Stimulated activated naive B cell treated with anti-CD40 and anti-IgM and Interleukin-4, amounts not matched to agents 10 μg/mL and 1 μg/mL and 100 μg/mL, for 72 hours (primary cell): ENCODE data around the gene KRTAP2-2.
A peak's percentile ranks its signal among the peaks of the same experiment; 100 is the strongest.
"Not testable (repeated sequence)": the region's sequence is repeated elsewhere in the genome, so short reads cannot be mapped to it uniquely, and the experiment has no call there.

Source experiments
- ATAC-seq, 2 donors: fragments of 150-1000 bp; cut with Tn5 transposase; replicated peaks; 2 replicates each; pipeline ENCODE4 v1.10.0; 2021; ENCODE audit warnings: moderate library complexity in 1 of 2
- DNase-seq: peaks from one replicate; pipeline ENCODE4 v3.0.0; 2021
- H3K27ac Mint-ChIP-seq: one replicate; pipeline ENCODE4 v1.8.0; 2022; ENCODE audit warnings: mild to moderate bottlenecking, mixed read lengths
- H3K27me3 Mint-ChIP-seq, 2 donors: one replicate each; pipeline ENCODE4 v1.8.0; 2022; ENCODE audit warnings: mixed read lengths in 2 of 2
- H3K36me3 Mint-ChIP-seq, 2 donors: one replicate each; pipeline ENCODE4 v1.8.0; 2022; ENCODE audit warnings: mixed read lengths in 2 of 2, mild to moderate bottlenecking in 1 of 2
- H3K4me1 Mint-ChIP-seq, 2 donors: one replicate each; pipeline ENCODE4 v1.8.0; 2022; ENCODE audit warnings: mixed read lengths in 2 of 2, mild to moderate bottlenecking in 1 of 2
- H3K4me3 Mint-ChIP-seq, 2 donors: one replicate each; pipeline ENCODE4 v1.8.0; 2022; ENCODE audit warnings: mild to moderate bottlenecking in 2 of 2, mixed read lengths in 2 of 2, moderate library complexity in 1 of 2
- H3K9me3 Mint-ChIP-seq, 2 donors: one replicate each; pipeline ENCODE4 v1.8.0; 2022; ENCODE audit warnings: mixed read lengths in 2 of 2, mild to moderate bottlenecking in 1 of 2

KRTAP2-2 gene

GRCh38 chr17:41055130-41055529, at the start of gene KRTAP2-2:
KRTAP2-2 (minus strand) TSS chr17:41055230; CDS start chr17:41055211, 19 bp downstream.
- H3K4me1 Mint-ChIP-seq: not testable (repeated sequence)

GRCh38 chr17:41104386-41105038, 49.5 kb upstream of the KRTAP2-2 start:
- not testable (repeated sequence) for DNase-seq, H3K4me3 Mint-ChIP-seq, H3K27me3 Mint-ChIP-seq, H3K36me3 Mint-ChIP-seq, H3K9me3 Mint-ChIP-seq, H3K27ac Mint-ChIP-seq, ATAC-seq
- peaks cover 38 to 39% of the 10 kb centered on the region in 2 donors for H3K4me1 Mint-ChIP-seq

More at GRCh38 chr17:41055130-41055529, at the start of gene KRTAP2-2:
- not testable (repeated sequence) for H3K36me3 Mint-ChIP-seq, H3K27ac Mint-ChIP-seq, DNase-seq, H3K9me3 Mint-ChIP-seq, ATAC-seq, H3K4me3 Mint-ChIP-seq
- peaks cover 17 to 25% of the 10 kb centered on the region in 2 donors for H3K27me3 Mint-ChIP-seq

DNA sequence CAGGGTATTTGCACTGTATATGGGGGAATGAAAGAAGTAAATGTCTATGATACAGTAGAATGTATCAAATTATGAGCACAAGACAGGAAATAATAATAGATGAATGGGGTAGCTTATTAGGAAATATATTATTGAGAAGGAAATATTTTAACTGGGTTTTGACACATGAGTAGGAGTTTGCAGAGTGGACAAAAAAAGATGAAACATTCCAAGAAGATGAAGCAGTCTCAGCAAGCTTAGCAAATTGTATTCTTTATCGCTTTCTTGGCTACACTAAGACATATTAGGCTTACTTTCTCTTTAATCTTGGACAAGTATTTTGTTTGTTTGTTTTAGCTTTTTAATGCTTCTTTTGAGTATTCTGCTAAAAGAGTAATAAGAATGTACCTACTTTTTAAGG, 48.9 kb upstream of the KRTAP2-2 start:
- Mint-ChIP-seq H3K4me1 (peaks cover 36% of the 10 kb centered on the region in 2 donors), H3K27ac (no peak overlapping the region), H3K27me3 (peaks cover 0 to 5% of the 10 kb centered on the region in 2 donors), H3K4me3 (no peak overlapping the region), H3K9me3 (no peaks in the 10 kb centered on the region), H3K36me3 (no peaks in the 10 kb centered on the region)
- no peak for DNase-seq
- no peak for ATAC-seq

DNA sequence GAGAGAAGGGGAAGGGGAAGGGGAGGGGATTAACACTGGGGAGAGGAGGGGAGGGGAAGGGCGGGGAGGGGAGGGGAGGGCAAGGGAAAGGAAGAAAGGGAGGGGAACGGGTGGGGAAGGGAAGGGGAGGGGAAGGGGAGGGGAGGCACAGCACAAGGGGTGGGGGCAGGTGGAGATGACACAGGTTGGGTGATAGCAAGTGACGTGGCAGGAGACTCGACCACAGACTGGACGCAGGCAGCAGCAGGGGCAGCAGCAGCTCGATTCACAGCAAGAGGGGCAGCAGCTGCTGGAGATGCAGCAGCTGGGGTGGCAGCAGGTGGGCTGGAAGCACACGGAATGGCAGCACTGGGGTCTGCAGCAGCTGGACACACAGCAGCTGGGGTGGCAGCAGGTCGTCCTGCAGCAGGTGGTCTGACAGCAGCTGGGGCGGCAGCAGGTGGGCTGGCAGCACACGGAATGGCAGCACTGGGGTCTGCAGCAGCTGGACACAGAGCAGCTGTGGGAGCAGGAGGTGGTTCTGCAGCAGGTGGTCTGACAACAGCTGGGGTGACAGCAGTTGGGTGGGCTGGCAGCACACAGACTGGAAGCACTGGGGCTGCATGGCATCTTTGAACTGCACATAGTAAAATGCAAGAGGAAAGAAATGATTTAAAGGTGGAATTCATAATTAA, 46.7 kb upstream of the KRTAP2-2 start, which contains the start of gene KRTAP4-16:
TSS of gene KRTAP4-16 (minus strand) at position 624 of the 674 bp plus-strand sequence. CDS start at position 624, 0 bp downstream.
- DNase-seq (no peak), ATAC-seq (no peak)
- Mint-ChIP-seq H3K27me3 (peaks cover 6 to 14% of the 10 kb centered on the region in 2 donors), H3K36me3 (no peaks in the 10 kb centered on the region), H3K9me3 (no peaks in the 10 kb centered on the region), H3K4me3 (no peak within 1 kb of the TSS), H3K27ac (peak within 1 kb of the TSS; percentile 37), H3K4me1 (peaks cover 21 to 25% of the 10 kb centered on the region in 2 donors)

DNA sequence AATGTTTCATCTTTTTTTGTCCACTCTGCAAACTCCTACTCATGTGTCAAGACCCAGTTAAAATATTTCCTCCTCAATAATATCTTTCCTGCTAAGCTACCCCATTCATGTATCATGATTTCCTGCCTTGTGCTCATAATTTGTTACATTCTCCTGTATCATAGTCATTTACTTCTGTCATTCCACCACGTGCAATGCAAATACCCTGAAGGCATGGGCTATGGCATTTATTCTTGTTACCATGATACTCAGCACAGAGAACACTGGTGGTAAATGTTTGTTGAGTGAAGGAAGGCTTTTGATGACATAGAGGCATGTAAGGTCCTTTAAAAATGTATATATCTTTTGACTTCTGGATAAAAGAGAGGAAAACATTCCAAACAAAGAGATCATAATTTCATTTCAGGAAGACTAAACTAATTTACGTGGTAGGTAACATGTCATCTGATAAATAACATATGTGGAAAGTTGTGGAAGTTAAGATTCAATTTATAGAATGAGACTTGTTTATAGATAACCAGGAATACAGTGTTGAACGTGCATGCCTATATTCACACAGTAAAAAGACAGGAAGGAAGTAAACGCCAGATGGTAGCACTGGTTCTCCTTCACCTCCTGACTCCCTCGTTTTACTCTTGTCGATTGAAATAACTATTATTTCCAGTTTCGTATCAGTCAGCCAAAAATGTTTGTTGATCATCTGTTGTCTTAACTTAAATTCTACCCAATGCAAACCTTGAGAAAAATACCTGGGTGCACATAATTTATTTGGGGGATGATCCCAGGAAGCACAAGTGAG, 44.9 kb upstream of the KRTAP2-2 start:
- H3K27ac Mint-ChIP-seq, H3K27me3 Mint-ChIP-seq, H3K36me3 Mint-ChIP-seq, DNase-seq, H3K9me3 Mint-ChIP-seq: not testable (repeated sequence)
- Mint-ChIP-seq H3K4me3 (peak overlapping the region in 1 of 2 donors; percentile 11), H3K4me1 (peaks cover 20 to 21% of the 10 kb centered on the region in 2 donors)
- peak in 1 of 2 donors; percentile 53 for ATAC-seq

DNA sequence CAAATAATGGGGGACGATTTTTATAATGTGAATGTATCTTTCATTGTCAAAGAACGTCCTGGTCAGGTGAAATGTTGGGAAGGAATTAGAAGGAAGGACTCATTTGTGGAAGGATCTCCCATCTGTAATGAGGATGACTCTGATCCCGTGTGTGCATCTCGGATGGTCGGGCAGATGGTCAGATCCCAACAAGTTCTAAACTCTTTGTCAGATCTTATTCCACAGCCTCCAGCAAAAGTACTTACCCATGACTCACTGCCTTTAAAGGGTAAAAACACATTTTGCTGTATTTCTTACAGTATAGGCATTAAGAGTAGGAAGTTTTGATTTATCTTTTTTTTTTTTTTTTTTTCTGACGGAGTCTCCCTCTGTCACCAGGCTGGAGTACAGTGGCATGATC, 43.5 kb upstream of the KRTAP2-2 start:
- Mint-ChIP-seq H3K4me1 (peaks cover 18 to 21% of the 10 kb centered on the region in 2 donors), H3K4me3 (no peak overlapping the region), H3K36me3 (peaks cover 0 to 4% of the 10 kb centered on the region in 2 donors), H3K27me3 (peaks cover 6 to 10% of the 10 kb centered on the region in 2 donors), H3K27ac (no peak overlapping the region), H3K9me3 (no peaks in the 10 kb centered on the region)
- ATAC-seq: no peak
- DNase-seq: no peak

GRCh38 chr17:41098042-41098441, 43.0 kb upstream of the KRTAP2-2 start, which contains the start of gene KRTAP4-8:
KRTAP4-8 (minus strand) TSS chr17:41098142; CDS start chr17:41098084, 58 bp downstream.
- DNase-seq (no peak), ATAC-seq (no peak)
- H3K9me3 Mint-ChIP-seq: peaks cover 0 to under 1% of the 10 kb centered on the region in 2 donors
- no peak within 1 kb of the TSS for H3K27ac Mint-ChIP-seq
- H3K4me3 Mint-ChIP-seq: no peak within 1 kb of the TSS
- H3K27me3 Mint-ChIP-seq: peaks cover 6 to 10% of the 10 kb centered on the region in 2 donors
- H3K36me3 Mint-ChIP-seq: peaks cover 0 to 4% of the 10 kb centered on the region in 2 donors
- H3K4me1 Mint-ChIP-seq: peaks cover 18 to 21% of the 10 kb centered on the region in 2 donors

DNA sequence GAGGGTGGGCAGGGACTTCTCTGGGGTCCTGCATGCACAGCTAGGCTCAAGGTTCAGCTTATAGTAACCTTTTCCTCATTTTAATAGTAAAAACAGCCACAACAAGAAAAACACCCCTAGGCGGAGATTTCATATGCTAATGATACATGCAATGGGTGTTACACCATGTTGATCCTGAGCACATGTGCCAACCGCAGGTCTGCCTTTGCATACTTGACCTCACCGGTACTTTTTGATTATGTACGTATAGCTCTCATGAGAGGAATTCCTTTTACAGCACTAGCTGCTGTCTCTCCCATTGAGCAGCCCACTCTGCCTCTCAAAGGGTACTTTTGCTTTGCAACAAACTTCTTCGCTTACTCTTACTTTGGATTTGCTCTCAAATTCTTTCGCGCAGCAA, 41.0 kb upstream of the KRTAP2-2 start:
- Mint-ChIP-seq H3K4me1 (peaks cover 9 to 11% of the 10 kb centered on the region in 2 donors), H3K27ac (no peak overlapping the region), H3K9me3 (peaks cover 0 to 2% of the 10 kb centered on the region in 2 donors), H3K4me3 (no peak overlapping the region), H3K27me3 (peaks cover 6 to 10% of the 10 kb centered on the region in 2 donors), H3K36me3 (peaks cover 0 to 4% of the 10 kb centered on the region in 2 donors)
- DNase-seq (no peak), ATAC-seq (no peak)

DNA sequence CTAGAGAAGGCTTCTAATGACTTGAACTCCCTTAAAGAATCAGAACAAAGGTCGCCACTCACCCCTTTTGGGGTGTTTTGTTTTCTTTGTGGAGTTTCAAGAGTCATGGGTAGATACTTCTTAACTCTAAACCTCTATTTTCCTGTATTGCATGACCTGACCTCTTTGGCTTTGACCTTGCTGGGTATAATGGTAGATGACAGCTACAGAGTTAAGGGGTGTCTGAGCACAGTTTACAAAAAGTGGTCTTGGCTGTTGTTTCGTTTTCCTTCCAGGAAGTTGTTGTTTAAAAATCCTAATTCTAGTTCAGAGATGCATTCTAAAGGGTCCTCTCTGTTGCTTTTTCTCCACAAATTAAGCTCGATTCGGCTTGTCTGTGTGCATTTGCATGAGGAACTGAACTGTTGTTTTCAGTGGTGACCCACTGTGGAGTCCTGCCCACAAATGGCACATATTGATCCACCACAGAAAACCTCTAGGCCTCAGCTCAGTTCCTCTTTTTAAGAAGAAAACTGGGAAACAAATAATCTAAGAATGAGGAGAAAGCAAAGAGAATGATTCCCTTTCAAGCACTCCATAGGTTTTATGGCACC, 33.8 kb upstream of the KRTAP2-2 start:
- not testable (repeated sequence) for H3K4me3 Mint-ChIP-seq, H3K36me3 Mint-ChIP-seq, H3K4me1 Mint-ChIP-seq, H3K27me3 Mint-ChIP-seq, H3K9me3 Mint-ChIP-seq, H3K27ac Mint-ChIP-seq, DNase-seq
- ATAC-seq: peak; percentile 68 to 82

DNA sequence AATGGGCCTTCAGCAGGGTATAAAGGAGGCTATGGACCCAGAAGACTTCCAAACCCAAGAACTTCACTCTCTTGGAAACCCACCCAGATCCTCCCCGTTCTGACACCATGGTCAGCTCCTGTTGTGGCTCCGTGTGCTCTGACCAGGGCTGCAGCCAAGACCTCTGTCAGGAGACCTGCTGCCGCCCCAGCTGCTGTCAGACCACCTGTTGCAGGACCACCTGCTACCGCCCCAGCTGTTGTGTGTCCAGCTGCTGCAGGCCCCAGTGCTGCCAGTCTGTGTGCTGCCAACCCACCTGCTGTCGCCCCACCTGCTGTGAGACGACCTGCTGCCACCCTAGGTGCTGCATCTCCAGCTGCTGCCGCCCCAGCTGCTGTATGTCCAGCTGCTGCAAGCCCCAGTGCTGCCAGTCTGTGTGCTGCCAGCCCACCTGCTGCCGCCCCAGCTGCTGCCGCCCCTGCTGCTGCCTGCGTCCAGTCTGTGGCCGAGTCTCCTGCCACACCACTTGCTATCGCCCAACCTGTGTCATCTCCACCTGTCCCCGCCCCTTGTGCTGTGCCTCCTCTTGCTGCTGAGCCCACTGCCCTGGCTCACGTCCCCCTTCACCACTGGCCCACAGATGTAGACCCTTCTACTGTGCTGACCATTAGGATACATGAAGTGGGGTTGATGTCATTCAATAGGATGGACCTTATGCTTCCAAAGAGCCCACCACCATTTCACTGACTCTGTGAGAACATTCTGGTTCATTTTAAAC, 29.2 kb upstream of the KRTAP2-2 start, which contains the start of gene KRTAP4-7:
TSS of gene KRTAP4-7 (plus strand) at position 51 of the 757 bp plus-strand sequence. CDS start at position 108, 57 bp downstream.
- not testable (repeated sequence) for H3K27ac Mint-ChIP-seq, H3K4me3 Mint-ChIP-seq, H3K4me1 Mint-ChIP-seq, H3K36me3 Mint-ChIP-seq, ATAC-seq, DNase-seq, H3K9me3 Mint-ChIP-seq
- peaks cover 9 to 16% of the 10 kb centered on the region in 2 donors for H3K27me3 Mint-ChIP-seq

DNA sequence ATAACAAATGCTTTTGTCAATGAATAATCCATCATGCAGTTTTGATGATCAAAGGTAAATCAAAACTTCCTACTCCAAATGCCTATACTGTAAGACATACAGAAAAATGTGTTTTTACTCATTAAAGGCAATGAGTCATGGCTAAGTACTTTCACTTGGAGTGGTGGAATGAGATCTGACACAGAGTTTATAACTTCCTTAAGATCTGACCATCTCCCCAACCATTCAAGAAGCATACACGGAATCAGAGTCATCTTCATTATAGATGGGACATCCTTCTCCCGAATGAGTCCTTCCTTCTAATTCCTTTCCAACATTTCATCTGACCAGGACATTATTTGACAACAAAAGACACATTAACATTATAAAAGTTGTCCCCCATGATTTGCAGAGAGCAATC, 28.4 kb upstream of the KRTAP2-2 start:
- not testable (repeated sequence) for H3K4me3 Mint-ChIP-seq, ATAC-seq, DNase-seq, H3K9me3 Mint-ChIP-seq, H3K4me1 Mint-ChIP-seq, H3K27ac Mint-ChIP-seq, H3K36me3 Mint-ChIP-seq
- peaks cover 9 to 16% of the 10 kb centered on the region in 2 donors for H3K27me3 Mint-ChIP-seq

GRCh38 chr17:41082626-41083025, 27.6 kb upstream of the KRTAP2-2 start:
- Mint-ChIP-seq H3K4me3 (no peak overlapping the region), H3K27ac (no peak overlapping the region), H3K27me3 (peaks cover 9 to 16% of the 10 kb centered on the region in 2 donors), H3K36me3 (no peaks in the 10 kb centered on the region), H3K9me3 (no peaks in the 10 kb centered on the region), H3K4me1 (no peaks in the 10 kb centered on the region)
- no peak for DNase-seq
- no peak for ATAC-seq

DNA sequence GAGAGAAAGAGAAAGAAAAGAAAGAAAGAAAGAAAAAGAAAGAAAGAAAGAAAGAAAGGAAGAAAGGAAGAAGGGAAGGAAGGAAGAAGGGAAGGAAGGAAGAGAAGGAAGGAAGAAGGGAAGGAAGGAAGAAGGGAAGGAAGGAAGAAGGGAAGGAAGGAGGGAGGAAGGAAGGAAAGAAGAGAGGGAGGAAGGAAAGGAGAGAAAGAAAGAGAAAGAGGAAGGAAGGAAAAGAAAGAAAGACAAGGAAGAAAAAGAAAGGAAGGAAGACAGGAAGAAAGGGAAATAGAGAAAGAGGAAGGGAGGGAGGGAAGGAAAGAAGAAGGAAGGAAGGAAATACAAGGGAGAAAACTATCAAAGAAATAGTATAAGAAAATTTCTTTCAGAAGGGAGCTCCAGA, 21.8 kb upstream of the KRTAP2-2 start:
- no peak overlapping the region for H3K27ac Mint-ChIP-seq
- H3K4me1 Mint-ChIP-seq: peaks cover 0 to 5% of the 10 kb centered on the region in 2 donors
- no peak for ATAC-seq
- no peak for DNase-seq
- H3K27me3 Mint-ChIP-seq: peaks cover 16 to 28% of the 10 kb centered on the region in 2 donors
- H3K9me3 Mint-ChIP-seq: peaks cover 0 to 5% of the 10 kb centered on the region in 2 donors
- no peak overlapping the region for H3K4me3 Mint-ChIP-seq
- H3K36me3 Mint-ChIP-seq: no peaks in the 10 kb centered on the region
